Kidney tubule cell (primary cell): ENCODE results near the gene HPN.
A peak's percentile ranks its signal among the peaks of the same experiment; 100 is the strongest.

Experiments
- DNase-seq: peaks from one replicate; pipeline ENCODE4 v3.0.0-alpha.2; 2018; ENCODE audit warnings: low spot score

Gene HPN

DNA sequence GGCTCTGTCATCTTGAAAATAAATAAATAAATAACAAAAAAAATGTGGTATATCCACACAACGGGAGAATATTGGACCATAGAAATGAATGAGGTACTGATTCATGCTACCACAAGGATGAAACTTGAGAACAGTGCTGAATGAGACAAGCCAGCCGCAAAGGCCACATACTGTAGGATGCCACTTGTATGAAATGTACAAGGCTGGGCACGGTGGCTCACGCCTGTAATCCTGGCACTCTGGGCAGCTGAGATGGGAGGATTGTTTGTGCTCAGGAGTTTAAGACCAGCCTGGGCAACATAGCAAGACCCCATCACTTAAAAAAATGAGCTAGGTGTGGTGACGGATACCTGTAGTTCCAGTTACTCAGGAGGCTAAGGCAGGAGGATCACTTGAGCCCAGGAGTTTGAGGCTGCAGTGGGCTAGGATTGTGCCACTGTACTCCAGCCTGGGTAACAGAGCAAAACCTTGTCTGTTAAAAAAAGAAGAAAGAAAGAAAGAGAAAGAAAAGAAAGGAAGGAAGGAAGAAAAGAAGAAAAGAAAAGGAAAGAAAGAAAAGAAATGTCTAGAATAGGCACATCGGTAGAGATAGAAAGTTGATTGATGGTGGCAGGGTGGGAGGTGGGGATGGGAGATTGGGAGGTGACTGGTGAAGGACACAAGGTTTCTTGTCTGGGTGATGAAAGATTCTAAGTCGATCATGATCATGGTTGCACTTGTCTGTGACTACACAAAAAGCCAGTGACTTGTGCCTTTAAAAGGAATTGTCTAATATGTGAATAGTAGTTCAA is 20.3 kb downstream of the HPN start:
- no peak for DNase-seq

- no peak for DNase-seq
These were observed 21.4 kb downstream of the HPN start for GRCh38 chr19:35062942-35063341.

- DNase-seq: peak; percentile 70
These were observed 22.7 kb downstream of the HPN start for GRCh38 chr19:35063940-35064818.

DNA sequence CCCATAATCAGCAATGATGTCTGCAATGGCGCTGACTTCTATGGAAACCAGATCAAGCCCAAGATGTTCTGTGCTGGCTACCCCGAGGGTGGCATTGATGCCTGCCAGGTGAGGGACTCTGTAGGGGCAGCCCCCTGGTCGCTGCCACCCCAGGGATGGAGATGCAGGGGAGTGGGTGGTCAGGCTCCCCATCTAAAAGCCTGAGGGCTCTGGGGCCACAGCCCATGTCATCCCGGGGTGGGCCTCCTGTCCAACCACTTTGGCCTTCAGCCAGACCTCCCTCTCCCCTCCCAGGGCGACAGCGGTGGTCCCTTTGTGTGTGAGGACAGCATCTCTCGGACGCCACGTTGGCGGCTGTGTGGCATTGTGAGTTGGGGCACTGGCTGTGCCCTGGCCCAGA is 24.1 kb downstream of the HPN start:
- no peak for DNase-seq

GRCh38 chr19:35066121-35066520 is 24.6 kb downstream of the HPN start:
- DNase-seq: no peak

- DNase-seq: peak; percentile 74
These were observed 25.4 kb downstream of the HPN start for GRCh38 chr19:35066691-35067563.

- DNase-seq: no peak
These were observed 27.6 kb downstream of the HPN start for GRCh38 chr19:35068941-35069634.

GRCh38 chr19:35069696-35070095 is 28.2 kb downstream of the HPN start:
- no peak for DNase-seq

DNA sequence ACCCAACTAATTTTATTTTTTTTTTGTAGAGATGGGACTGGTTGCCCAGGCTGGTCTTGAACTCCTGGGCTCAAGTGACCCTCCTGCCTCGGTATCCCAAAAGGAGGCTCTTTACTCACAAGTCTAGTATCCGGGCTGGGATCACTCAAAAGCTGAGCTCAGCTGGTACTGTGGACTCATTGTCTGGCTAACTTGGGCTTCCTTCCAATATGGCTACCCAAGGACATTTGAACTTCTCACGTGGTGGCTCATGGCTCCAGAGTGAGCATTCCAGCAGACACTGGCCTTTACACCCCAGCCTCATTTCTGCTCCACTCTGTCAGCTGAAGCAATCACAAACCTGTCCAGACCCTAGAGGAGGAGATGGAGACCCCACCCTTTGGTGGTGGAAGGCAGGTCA is 28.9 kb downstream of the HPN start:
- no peak for DNase-seq

- DNase-seq: no peak
These were observed 32.0 kb downstream of the HPN start for GRCh38 chr19:35073516-35073915.

DNA sequence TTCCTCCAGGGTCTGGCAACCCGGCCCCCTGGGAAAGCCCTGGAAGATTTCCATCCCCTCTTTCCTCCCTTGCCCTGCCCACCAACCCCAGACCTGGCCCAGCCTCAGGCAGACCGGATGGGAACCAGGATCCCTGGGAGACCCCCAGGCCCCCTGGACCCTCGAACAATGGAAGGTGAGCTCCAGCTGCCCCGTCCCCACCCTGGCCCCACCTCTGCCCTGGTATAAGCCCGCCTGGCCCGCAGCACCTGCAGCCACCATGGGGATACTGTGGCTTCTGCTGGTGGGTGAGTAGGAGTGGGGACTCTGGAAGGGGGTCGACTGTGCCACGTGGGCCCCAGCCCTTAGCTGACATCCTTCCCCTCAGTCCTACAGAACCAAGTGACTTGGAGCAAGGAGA is 32.4 kb downstream of the HPN start:
- no peak for DNase-seq

DNA sequence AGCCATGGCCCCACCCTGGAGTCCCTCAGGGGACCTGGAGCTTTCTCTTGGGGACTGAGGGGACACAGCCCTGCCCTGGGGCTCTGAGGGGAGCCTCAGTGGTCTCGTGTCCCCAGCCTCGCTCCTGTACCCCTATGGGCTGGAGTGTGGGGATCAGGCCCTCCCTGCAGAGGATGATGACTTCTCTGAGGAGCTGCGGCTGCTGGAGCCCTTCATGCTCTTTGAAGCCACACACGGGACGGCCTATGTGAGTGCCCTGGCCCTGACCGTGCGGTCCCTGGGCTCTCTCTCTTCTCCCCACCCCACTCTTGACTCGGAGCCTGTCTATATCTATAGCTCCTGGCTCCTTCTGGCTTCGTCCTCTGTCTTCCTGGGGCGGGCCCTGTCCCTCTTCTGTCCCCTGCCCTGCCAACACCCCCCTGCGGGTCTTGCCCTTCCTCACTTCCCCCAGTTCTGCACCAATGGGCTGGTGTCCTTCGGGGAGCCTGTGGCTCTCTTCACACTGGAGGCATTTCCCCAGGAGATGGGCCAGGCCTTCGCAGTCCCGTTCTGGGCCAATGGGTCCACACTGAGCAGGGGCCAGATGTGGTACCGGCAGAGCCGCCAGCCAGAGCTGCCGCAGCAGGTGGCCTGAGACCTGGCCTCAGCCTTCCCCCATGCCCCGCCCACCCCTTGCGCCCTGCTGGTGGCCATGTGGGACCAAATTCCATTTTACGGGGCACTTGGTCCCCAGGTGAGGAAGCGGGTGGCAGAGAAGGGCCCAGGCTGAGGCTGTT is 33.1 kb downstream of the HPN start:
- DNase-seq: no peak

- no peak for DNase-seq
These were observed 33.9 kb downstream of the HPN start for GRCh38 chr19:35075202-35076025.

- no peak for DNase-seq
These were observed 34.5 kb downstream of the HPN start for GRCh38 chr19:35076026-35076370.

DNA sequence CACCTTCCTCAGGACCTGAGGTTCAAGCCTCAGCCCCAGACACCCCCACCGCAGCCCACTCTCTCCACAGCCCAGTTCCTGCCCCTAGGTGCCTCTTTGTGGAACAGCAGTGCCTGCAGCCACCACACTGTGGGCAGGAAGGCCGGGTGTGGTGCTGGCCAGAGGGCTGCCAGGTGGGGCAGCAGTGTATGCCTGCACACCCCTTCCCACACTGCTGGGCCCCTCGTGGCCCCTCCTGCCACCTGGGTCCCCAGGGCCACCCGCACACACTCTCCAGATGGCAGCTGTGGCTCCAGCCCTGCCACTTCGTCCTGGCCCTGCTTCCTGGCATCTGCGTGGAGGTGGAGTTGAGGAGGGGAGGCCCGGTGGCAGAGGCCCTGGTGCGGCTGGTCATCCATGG is 35.1 kb downstream of the HPN start:
- DNase-seq: no peak

GRCh38 chr19:35077411-35078223 is 36.1 kb downstream of the HPN start:
- no peak for DNase-seq

GRCh38 chr19:35079826-35080225 is 38.3 kb downstream of the HPN start:
- DNase-seq: no peak

DNA sequence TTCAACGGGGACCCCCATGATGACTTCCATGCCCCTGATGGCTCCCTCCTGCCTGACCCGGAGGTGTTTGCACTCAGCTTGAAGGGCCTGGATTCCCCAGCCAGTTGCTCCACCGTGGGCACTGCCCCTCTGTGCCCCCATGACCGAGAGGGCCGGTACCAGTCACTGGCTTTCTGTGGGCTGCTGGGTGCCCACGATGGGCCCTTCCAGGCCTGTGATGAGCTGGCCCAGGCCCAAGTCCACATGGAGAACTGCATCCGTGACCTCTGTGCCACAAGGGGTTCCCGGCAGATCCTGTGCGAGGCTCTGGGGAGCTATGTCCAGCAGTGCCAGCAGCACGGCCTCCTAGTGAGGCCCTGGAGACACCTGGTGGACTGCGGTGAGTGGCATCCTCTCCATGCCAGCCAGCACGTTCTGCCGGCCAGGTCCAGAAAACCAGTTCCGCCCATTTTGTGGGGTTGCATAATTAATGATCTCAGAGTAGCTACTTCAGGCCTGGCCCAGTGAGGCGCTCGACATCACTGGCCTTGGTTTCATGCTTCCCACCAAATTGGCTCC is 39.2 kb downstream of the HPN start:
- DNase-seq: no peak

- no peak for DNase-seq
These were observed 39.7 kb downstream of the HPN start for GRCh38 chr19:35081201-35081600.
